Loucy (cell line): ENCODE measurements around the gene DOCK10.

ENCODE experiments used
- H2AFZ ChIP-seq: fragments of 200-600 bp; sonication (generic); 2 replicates; pipeline ENCODE4 v1.6.0; 2016; ENCODE audit warnings: antibody characterized with exemption, mild to moderate bottlenecking, low read length, moderate library complexity
- H3F3A ChIP-seq: fragments of 200-600 bp; 2 replicates; pipeline ENCODE4 v1.6.0; 2016; ENCODE audit warnings: antibody characterized with exemption, low read depth, mild to moderate bottlenecking
- H3K27me3 ChIP-seq: fragments of 200-600 bp; sonication (generic); 2 replicates; pipeline ENCODE4 v1.6.1; 2014; ENCODE audit warnings: low read length, mild to moderate bottlenecking; ENCODE audit not compliant: insufficient read depth, poor library complexity, severe bottlenecking
- H3K36me3 ChIP-seq: fragments of 200-600 bp; sonication (generic); 2 replicates; pipeline ENCODE4 v1.6.1; 2016; ENCODE audit warnings: low read length; ENCODE audit not compliant: insufficient read depth
- H3K4me1 ChIP-seq: fragments of 200-600 bp; sonication (generic); 2 replicates; pipeline ENCODE4 v1.5.1; 2014; ENCODE audit warnings: low read length, mild to moderate bottlenecking; ENCODE audit not compliant: insufficient read depth, poor library complexity, severe bottlenecking
- H3K4me2 ChIP-seq: fragments of 200-600 bp; sonication (generic); 2 replicates; pipeline ENCODE4 v1.6.0; 2014; ENCODE audit warnings: antibody characterized with exemption, low read length, low read depth, mild to moderate bottlenecking; ENCODE audit not compliant: poor library complexity, severe bottlenecking
- H3K4me3 ChIP-seq: fragments of 200-600 bp; sonication (generic); 2 replicates; pipeline ENCODE4 v1.5.1; 2014; ENCODE audit warnings: low read length, mild to moderate bottlenecking, mixed read lengths; ENCODE audit not compliant: poor library complexity, severe bottlenecking
- H3K79me2 ChIP-seq: fragments of 200-600 bp; sonication (generic); 2 replicates; pipeline ENCODE4 v1.6.1; 2014; ENCODE audit warnings: low read length; ENCODE audit not compliant: insufficient read depth
- H3K9ac ChIP-seq: fragments of 200-600 bp; sonication (generic); 2 replicates; pipeline ENCODE4 v1.6.0; 2014; ENCODE audit warnings: mild to moderate bottlenecking, low read depth, low read length, moderate library complexity; ENCODE audit not compliant: poor library complexity, severe bottlenecking
- H3K9me2 ChIP-seq: fragments of 200-600 bp; sonication (generic); replicated peaks from 2 replicates; pipeline ENCODE4 v1.6.1; 2016; ENCODE audit warnings: low read depth, low read length, mixed read lengths
- H3K9me3 ChIP-seq: fragments of 200-600 bp; sonication (generic); 2 replicates; pipeline ENCODE4 v1.6.1; 2014; ENCODE audit warnings: mild to moderate bottlenecking, antibody characterized with exemption, low read length, low read depth; ENCODE audit not compliant: insufficient read depth
- H4K20me1 ChIP-seq: fragments of 200-600 bp; sonication (generic); 2 replicates; pipeline ENCODE4 v1.6.0; 2014; ENCODE audit warnings: antibody characterized with exemption, low read length, mild to moderate bottlenecking; ENCODE audit not compliant: insufficient read depth, poor library complexity, severe bottlenecking
- EZH2phosphoT487 ChIP-seq: fragments of 200-600 bp; IDR thresholded peaks from 2 replicates; pipeline ENCODE4 v1.6.1; 2018; ENCODE audit warnings: antibody characterized with exemption, mild to moderate bottlenecking, moderate library complexity, borderline replicate concordance
- TF ChIP-seq, protein P1 (sequence below): fragments of 200-600 bp; sonication (generic); conservative IDR thresholded peaks from 2 replicates; pipeline ENCODE4 v1.5.1; 2014; ENCODE audit warnings: mild to moderate bottlenecking, antibody characterized with exemption, low read length

The DOCK10 gene

DNA sequence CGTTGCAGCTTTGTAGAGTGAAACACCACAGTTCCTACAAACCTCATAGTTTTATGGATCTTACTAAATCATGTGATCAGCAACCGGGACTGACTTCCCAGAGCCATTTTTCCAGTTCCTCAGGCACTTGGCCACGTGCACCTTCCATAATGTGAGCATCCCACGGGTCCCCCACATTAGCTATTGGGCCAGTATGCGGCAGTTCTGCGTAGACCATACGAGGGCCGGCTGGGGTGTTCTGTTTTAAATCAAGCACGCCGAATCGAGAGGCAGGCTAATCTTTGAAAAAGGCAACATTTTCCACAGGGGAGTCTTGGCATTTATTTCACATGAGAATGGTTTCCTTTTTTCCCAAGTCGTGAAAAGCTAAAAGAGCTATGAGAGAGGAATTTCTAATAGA lies 190.5 kb downstream of the DOCK10 start:
- Histone ChIP-seq H3F3A (no peaks in the 10 kb centered on the region), H3K9ac (no peak overlapping the region), H3K4me1 (no peaks in the 10 kb centered on the region), H3K4me3 (no peak overlapping the region), H3K9me2 (no peaks in the 10 kb centered on the region), H4K20me1 (no peaks in the 10 kb centered on the region), H3K9me3 (no peaks in the 10 kb centered on the region), H2AFZ (no peak overlapping the region), H3K27me3 (no peaks in the 10 kb centered on the region), H3K79me2 (no peaks in the 10 kb centered on the region), H3K36me3 (peaks cover 39% of the 10 kb centered on the region), H3K4me2 (no peak overlapping the region)
- TF ChIP-seq EZH2phosphoT487, result no peak
- TF ChIP-seq, protein P1, sequence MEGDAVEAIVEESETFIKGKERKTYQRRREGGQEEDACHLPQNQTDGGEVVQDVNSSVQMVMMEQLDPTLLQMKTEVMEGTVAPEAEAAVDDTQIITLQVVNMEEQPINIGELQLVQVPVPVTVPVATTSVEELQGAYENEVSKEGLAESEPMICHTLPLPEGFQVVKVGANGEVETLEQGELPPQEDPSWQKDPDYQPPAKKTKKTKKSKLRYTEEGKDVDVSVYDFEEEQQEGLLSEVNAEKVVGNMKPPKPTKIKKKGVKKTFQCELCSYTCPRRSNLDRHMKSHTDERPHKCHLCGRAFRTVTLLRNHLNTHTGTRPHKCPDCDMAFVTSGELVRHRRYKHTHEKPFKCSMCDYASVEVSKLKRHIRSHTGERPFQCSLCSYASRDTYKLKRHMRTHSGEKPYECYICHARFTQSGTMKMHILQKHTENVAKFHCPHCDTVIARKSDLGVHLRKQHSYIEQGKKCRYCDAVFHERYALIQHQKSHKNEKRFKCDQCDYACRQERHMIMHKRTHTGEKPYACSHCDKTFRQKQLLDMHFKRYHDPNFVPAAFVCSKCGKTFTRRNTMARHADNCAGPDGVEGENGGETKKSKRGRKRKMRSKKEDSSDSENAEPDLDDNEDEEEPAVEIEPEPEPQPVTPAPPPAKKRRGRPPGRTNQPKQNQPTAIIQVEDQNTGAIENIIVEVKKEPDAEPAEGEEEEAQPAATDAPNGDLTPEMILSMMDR, result no peak

DNA sequence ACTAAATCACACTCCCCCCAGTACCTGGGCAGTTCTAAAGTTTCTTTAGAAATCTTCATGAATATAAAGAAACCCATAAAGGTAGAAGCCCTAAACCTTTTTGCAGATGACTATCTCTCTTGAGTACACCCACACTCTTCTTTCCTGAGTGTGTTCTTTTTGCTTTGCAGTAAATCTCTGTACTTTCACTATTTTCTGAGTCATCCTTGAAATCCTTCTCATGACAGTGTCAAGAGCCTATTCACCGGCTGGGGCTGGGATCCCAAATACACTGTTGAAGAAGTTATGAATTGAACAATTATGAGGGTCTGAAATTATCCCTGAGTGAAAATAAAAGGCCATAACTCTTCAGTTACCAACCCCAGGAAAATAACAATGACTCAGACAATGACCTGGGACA lies 192.2 kb downstream of the DOCK10 start:
- no peaks in the 10 kb centered on the region for H4K20me1 ChIP-seq
- peaks cover 38% of the 10 kb centered on the region; the same call in 1 of the 2 replicates for H3K36me3 ChIP-seq
- H3K4me2 ChIP-seq, result no peak overlapping the region
- H3K79me2 ChIP-seq, result no peaks in the 10 kb centered on the region
- H3K9me2 ChIP-seq, result no peaks in the 10 kb centered on the region
- H3K4me1 ChIP-seq, result no peaks in the 10 kb centered on the region
- no peak overlapping the region for H3K4me3 ChIP-seq
- H3K9me3 ChIP-seq, result no peaks in the 10 kb centered on the region
- no peaks in the 10 kb centered on the region for H3F3A ChIP-seq
- H3K9ac ChIP-seq, result no peak overlapping the region
- no peak overlapping the region for H2AFZ ChIP-seq
- TF ChIP-seq EZH2phosphoT487, result no peak
- TF ChIP-seq, protein P1, result no peak
- H3K27me3 ChIP-seq, result no peaks in the 10 kb centered on the region

DNA sequence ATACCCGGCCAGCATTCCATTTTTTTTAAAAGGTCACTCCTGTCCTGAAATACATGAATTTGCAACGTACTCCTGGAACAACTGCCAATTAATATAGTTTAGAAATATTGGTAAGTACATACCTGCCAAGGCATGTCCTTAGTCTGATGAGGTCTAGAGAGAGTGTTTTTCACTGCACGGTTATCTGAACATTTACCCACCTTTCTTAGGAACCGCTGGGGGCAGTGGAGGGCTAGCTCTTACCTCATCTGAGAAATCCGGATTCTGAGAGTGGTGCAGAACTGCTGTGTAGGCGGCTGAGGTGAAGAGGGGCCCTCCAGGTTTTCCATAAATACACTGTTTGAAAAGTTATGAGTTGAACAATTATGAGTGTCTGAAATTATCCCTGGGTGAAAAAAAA lies 193.0 kb downstream of the DOCK10 start:
- TF ChIP-seq EZH2phosphoT487, result no peak
- TF ChIP-seq, protein P1, result no peak
- no peaks in the 10 kb centered on the region for H3K9me2 ChIP-seq
- no peak overlapping the region for H3K4me2 ChIP-seq
- H3K36me3 ChIP-seq, result peaks cover 42% of the 10 kb centered on the region; the same call in 1 of the 2 replicates
- H4K20me1 ChIP-seq, result no peaks in the 10 kb centered on the region
- H3K4me1 ChIP-seq, result no peaks in the 10 kb centered on the region
- H3K79me2 ChIP-seq, result no peaks in the 10 kb centered on the region
- H3K27me3 ChIP-seq, result no peaks in the 10 kb centered on the region
- H3K9ac ChIP-seq, result no peak overlapping the region
- no peak overlapping the region for H2AFZ ChIP-seq
- no peaks in the 10 kb centered on the region for H3F3A ChIP-seq
- no peaks in the 10 kb centered on the region for H3K9me3 ChIP-seq
- H3K4me3 ChIP-seq, result no peak overlapping the region
